Peyer's patch (tissue), 4 donors: ENCODE measurements around the gene CCDC28B.

Experiments used
- POLR2A ChIP-seq, 2 donors: fragments of 450-650 bp; IDR thresholded peaks; one replicate each; pipeline ENCODE4 v1.5.1; 2017; ENCODE audit warnings: antibody characterized with exemption in 2 of 2, mild to moderate bottlenecking in 2 of 2, moderate library complexity in 2 of 2
- TF ChIP-seq, protein P1 (sequence below), 6 experiments: fragments of 450-650 bp in 4 of 6; fragments of 200-600 bp in 2 of 6; sonication (generic) in 1 of 6; IDR thresholded peaks; one replicate each; pipeline ENCODE4 v1.5.1; 2017 to 2019; ENCODE audit warnings: antibody characterized with exemption in 6 of 6, mild to moderate bottlenecking in 3 of 6, moderate library complexity in 1 of 6

DNA sequence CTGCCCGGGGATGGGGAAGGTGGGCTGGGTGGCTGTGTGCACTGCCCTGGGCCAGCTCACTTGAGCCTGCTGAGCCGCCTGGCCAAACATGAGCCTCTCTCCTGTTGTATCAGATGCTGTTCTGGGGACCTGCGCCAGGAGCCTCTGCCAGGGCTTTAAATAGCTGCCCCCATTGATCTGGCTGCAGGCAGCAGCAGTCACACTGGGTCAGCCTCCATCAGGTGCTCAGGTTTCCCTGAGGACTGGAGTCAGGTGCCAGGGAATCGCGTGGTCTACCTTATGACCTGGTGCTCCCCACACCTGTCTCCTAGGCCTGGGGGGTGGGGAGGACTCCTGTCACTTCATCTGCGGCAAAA is 700 bp upstream of the CCDC28B start:
- TF ChIP-seq, protein P1, sequence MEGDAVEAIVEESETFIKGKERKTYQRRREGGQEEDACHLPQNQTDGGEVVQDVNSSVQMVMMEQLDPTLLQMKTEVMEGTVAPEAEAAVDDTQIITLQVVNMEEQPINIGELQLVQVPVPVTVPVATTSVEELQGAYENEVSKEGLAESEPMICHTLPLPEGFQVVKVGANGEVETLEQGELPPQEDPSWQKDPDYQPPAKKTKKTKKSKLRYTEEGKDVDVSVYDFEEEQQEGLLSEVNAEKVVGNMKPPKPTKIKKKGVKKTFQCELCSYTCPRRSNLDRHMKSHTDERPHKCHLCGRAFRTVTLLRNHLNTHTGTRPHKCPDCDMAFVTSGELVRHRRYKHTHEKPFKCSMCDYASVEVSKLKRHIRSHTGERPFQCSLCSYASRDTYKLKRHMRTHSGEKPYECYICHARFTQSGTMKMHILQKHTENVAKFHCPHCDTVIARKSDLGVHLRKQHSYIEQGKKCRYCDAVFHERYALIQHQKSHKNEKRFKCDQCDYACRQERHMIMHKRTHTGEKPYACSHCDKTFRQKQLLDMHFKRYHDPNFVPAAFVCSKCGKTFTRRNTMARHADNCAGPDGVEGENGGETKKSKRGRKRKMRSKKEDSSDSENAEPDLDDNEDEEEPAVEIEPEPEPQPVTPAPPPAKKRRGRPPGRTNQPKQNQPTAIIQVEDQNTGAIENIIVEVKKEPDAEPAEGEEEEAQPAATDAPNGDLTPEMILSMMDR (IDR thresholded peaks at IDR 0.05), result no peak
- no peak for TF ChIP-seq POLR2A (IDR thresholded peaks at IDR 0.05)
